ENCODE data around the gene ABHD2.

- TF ChIP-seq, protein P1, sequence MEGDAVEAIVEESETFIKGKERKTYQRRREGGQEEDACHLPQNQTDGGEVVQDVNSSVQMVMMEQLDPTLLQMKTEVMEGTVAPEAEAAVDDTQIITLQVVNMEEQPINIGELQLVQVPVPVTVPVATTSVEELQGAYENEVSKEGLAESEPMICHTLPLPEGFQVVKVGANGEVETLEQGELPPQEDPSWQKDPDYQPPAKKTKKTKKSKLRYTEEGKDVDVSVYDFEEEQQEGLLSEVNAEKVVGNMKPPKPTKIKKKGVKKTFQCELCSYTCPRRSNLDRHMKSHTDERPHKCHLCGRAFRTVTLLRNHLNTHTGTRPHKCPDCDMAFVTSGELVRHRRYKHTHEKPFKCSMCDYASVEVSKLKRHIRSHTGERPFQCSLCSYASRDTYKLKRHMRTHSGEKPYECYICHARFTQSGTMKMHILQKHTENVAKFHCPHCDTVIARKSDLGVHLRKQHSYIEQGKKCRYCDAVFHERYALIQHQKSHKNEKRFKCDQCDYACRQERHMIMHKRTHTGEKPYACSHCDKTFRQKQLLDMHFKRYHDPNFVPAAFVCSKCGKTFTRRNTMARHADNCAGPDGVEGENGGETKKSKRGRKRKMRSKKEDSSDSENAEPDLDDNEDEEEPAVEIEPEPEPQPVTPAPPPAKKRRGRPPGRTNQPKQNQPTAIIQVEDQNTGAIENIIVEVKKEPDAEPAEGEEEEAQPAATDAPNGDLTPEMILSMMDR (IDR thresholded peaks at IDR 0.05) = no peak
- TF ChIP-seq POLR2A (IDR thresholded peaks at IDR 0.05) = no peak
Observed at GRCh38 chr15:89146366-89146765, 58.1 kb downstream of the ABHD2 start.
